ENCODE results near the gene SPINK1.

GRCh38 chr5:147832541-147832940 is 1.1 kb upstream of the SPINK1 start:
- TF ChIP-seq POLR2AphosphoS5 (IDR thresholded peaks at IDR 0.05; ENCODE audit: low read depth, low read length) (no peak), REST (IDR thresholded peaks at IDR 0.05; ENCODE audit: insufficient read depth in 1 of 2, low read depth in 2 of 2, low read length in 2 of 2) (no peak), TAF1 (IDR thresholded peaks at IDR 0.05; ENCODE audit: borderline replicate concordance, insufficient read depth, low read length) (no peak)
